KOPT-K1 (cell line): ENCODE measurements around the gene PTPRB.

Experiments used
- H3K27ac ChIP-seq: fragments of 200-600 bp; sonication (generic); 2 replicates; pipeline ENCODE4 v1.5.1; 2016; ENCODE audit warnings: antibody characterized with exemption, mild to moderate bottlenecking, low read depth, low read length; ENCODE audit not compliant: poor library complexity, severe bottlenecking
- H3K36me3 ChIP-seq: fragments of 200-600 bp; sonication (generic); 2 replicates; pipeline ENCODE4 v1.5.1; 2017; ENCODE audit warnings: antibody characterized with exemption, mild to moderate bottlenecking, low read length, moderate library complexity; ENCODE audit not compliant: insufficient read depth
- H3K9me3 ChIP-seq: fragments of 200-600 bp; sonication (generic); 2 replicates; pipeline ENCODE4 v1.5.1; 2017; ENCODE audit warnings: antibody characterized with exemption, low read length, mild to moderate bottlenecking; ENCODE audit not compliant: insufficient read depth, poor library complexity, severe bottlenecking

The PTPRB gene

GRCh38 chr12:70657616-70658286, 20.5 kb upstream of the PTPRB start:
- H3K9me3 ChIP-seq, result no peaks in the 10 kb centered on the region
- H3K27ac ChIP-seq, result no peak overlapping the region
- H3K36me3 ChIP-seq, result no peaks in the 10 kb centered on the region

GRCh38 chr12:70652451-70652850, 15.2 kb upstream of the PTPRB start:
- no peak overlapping the region for H3K27ac ChIP-seq
- H3K36me3 ChIP-seq, result no peaks in the 10 kb centered on the region
- H3K9me3 ChIP-seq, result no peaks in the 10 kb centered on the region

- no peaks in the 10 kb centered on the region for H3K9me3 ChIP-seq
- H3K27ac ChIP-seq, result no peak overlapping the region
- H3K36me3 ChIP-seq, result no peaks in the 10 kb centered on the region
Observed at GRCh38 chr12:70648831-70649230, 11.6 kb upstream of the PTPRB start.

GRCh38 chr12:70648191-70648590, 11.0 kb upstream of the PTPRB start:
- Histone ChIP-seq H3K27ac (no peak overlapping the region), H3K9me3 (no peaks in the 10 kb centered on the region), H3K36me3 (no peaks in the 10 kb centered on the region)

- no peaks in the 10 kb centered on the region for H3K9me3 ChIP-seq
- H3K36me3 ChIP-seq, result no peaks in the 10 kb centered on the region
- H3K27ac ChIP-seq, result no peak overlapping the region
Observed at GRCh38 chr12:70646850-70647249, 9.6 kb upstream of the PTPRB start.

- Histone ChIP-seq H3K27ac (no peak overlapping the region), H3K36me3 (no peaks in the 10 kb centered on the region), H3K9me3 (no peaks in the 10 kb centered on the region)
Observed at GRCh38 chr12:70645494-70646317, 8.5 kb upstream of the PTPRB start.

- H3K27ac ChIP-seq, result no peak overlapping the region
- H3K9me3 ChIP-seq, result no peaks in the 10 kb centered on the region
- no peaks in the 10 kb centered on the region for H3K36me3 ChIP-seq
Observed at GRCh38 chr12:70644861-70645260, 7.6 kb upstream of the PTPRB start.

GRCh38 chr12:70643939-70644338, 6.7 kb upstream of the PTPRB start:
- Histone ChIP-seq H3K27ac (no peak overlapping the region), H3K9me3 (no peaks in the 10 kb centered on the region), H3K36me3 (no peaks in the 10 kb centered on the region)

GRCh38 chr12:70641691-70642090, 4.5 kb upstream of the PTPRB start:
- H3K9me3 ChIP-seq, result no peaks in the 10 kb centered on the region
- H3K27ac ChIP-seq, result no peak overlapping the region
- H3K36me3 ChIP-seq, result no peaks in the 10 kb centered on the region

GRCh38 chr12:70640901-70641300, 3.7 kb upstream of the PTPRB start:
- Histone ChIP-seq H3K27ac (no peak overlapping the region), H3K9me3 (no peaks in the 10 kb centered on the region), H3K36me3 (no peaks in the 10 kb centered on the region)

GRCh38 chr12:70639535-70639934, 2.3 kb upstream of the PTPRB start:
- Histone ChIP-seq H3K27ac (no peak overlapping the region), H3K9me3 (no peaks in the 10 kb centered on the region), H3K36me3 (no peaks in the 10 kb centered on the region)

- no peaks in the 10 kb centered on the region for H3K36me3 ChIP-seq
- H3K9me3 ChIP-seq, result no peaks in the 10 kb centered on the region
- H3K27ac ChIP-seq, result no peak overlapping the region
Observed at GRCh38 chr12:70638639-70639360, 1.6 kb upstream of the PTPRB start.

GRCh38 chr12:70635755-70636154, 1.5 kb downstream of the PTPRB start:
- no peaks in the 10 kb centered on the region for H3K36me3 ChIP-seq
- no peak overlapping the region for H3K27ac ChIP-seq
- no peaks in the 10 kb centered on the region for H3K9me3 ChIP-seq

GRCh38 chr12:70628701-70629480, 8.3 kb downstream of the PTPRB start:
- Histone ChIP-seq H3K9me3 (no peaks in the 10 kb centered on the region), H3K27ac (no peak overlapping the region), H3K36me3 (no peaks in the 10 kb centered on the region)

- no peaks in the 10 kb centered on the region for H3K36me3 ChIP-seq
- no peaks in the 10 kb centered on the region for H3K9me3 ChIP-seq
- no peak overlapping the region for H3K27ac ChIP-seq
Observed at GRCh38 chr12:70627677-70628076, 9.6 kb downstream of the PTPRB start.
